ENCODE results near the gene SRGAP2C.
"Not testable (repeated sequence)": the region's sequence is repeated elsewhere in the genome, so short reads cannot be mapped to it uniquely, and the experiment has no call there.

Gene SRGAP2C

GRCh38 chr1:121315509-121315908, 130.7 kb downstream of the SRGAP2C start:
- not testable (repeated sequence) for H3K27ac ChIP-seq (ENCODE audit: low read depth, low read length); H3K4me1 ChIP-seq (ENCODE audit: control insufficient read depth, insufficient read depth, low read length); H3K4me3 ChIP-seq (ENCODE audit: low read length); H3K27me3 ChIP-seq (ENCODE audit: control insufficient read depth, insufficient read depth, low read length); H3K9ac ChIP-seq (ENCODE audit: low read length); H3K36me3 ChIP-seq (ENCODE audit: control insufficient read depth, insufficient read depth, low read length)

GRCh38 chr1:121316081-121316480, 131.3 kb downstream of the SRGAP2C start:
- not testable (repeated sequence) for H3K36me3 ChIP-seq (ENCODE audit: control insufficient read depth, insufficient read depth, low read length); H3K4me1 ChIP-seq (ENCODE audit: control insufficient read depth, insufficient read depth, low read length); H3K27me3 ChIP-seq (ENCODE audit: control insufficient read depth, insufficient read depth, low read length); H3K9ac ChIP-seq (ENCODE audit: low read length); H3K27ac ChIP-seq (ENCODE audit: low read depth, low read length); H3K4me3 ChIP-seq (ENCODE audit: low read length)

DNA sequence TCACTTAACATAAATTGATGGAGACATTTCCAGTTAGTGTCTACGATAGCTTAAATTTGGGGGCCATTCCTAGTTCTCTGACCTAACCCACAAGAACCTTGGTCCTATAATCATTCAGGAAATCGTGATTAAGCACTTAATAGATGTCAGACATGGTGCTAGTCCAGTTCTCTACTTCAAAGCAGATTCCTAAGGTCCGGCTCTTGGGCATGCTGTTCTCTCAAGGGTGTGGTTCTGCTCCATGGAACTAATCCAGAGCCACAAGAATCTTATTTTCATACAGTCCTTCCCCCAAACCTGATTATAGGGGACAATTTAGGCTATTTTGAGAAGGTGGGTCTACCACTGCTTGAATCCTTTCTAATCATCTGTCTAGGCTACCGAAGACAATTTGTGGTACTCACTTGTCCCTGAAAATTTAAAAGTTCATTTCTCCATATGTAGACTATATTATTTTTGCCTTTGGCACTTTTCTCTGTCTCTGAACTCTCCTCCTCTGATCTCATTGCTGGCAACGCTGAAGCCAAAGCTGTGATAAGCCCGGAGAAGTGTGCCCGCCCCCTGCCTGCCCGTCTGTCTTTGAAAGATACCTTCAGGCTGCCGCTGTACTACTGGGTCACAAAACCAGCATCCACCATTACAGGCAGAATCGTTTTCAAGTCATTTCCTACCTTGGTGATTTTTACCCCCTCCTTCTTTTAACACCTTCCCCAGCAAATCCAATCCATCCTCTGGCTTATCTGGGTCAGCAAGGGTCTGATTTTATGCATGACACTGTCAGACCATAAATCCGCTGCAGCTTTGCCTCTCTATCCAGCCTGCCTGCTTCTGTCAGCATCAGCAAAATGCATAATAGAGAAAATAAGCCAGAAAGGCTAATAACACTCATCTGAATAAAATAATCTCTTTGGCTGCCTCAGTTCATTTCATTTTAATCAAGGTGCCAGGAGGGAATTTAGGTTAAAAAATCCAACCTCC, 133.0 kb downstream of the SRGAP2C start:
- not testable (repeated sequence) for H3K9ac ChIP-seq (ENCODE audit: low read length); H3K27ac ChIP-seq (ENCODE audit: low read depth, low read length); H3K4me1 ChIP-seq (ENCODE audit: control insufficient read depth, insufficient read depth, low read length); H3K27me3 ChIP-seq (ENCODE audit: control insufficient read depth, insufficient read depth, low read length); H3K36me3 ChIP-seq (ENCODE audit: control insufficient read depth, insufficient read depth, low read length); H3K4me3 ChIP-seq (ENCODE audit: low read length)

DNA sequence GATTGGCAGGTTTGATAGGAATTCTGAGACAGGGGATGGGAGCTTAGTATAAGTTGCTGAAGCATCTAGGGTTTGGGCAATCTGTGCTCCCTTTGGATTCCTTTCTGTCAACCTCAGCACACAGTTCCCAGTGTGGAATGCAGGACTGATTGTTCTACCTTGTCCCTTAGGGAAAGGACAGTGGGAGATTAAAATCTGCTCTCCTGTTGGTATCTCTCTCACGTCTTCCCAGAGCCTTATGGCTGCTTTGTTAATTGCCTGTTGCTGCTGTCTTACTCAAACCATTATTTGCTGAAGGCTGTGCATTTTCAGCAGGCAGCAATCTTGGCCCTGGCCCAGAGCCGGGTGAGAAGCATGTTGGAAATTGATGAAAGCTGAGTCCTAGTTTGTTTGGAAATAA, 133.9 kb downstream of the SRGAP2C start:
- H3K4me3 ChIP-seq (ENCODE audit: low read length); H3K36me3 ChIP-seq (ENCODE audit: control insufficient read depth, insufficient read depth, low read length); H3K27ac ChIP-seq (ENCODE audit: low read depth, low read length); H3K4me1 ChIP-seq (ENCODE audit: control insufficient read depth, insufficient read depth, low read length); H3K9ac ChIP-seq (ENCODE audit: low read length); H3K27me3 ChIP-seq (ENCODE audit: control insufficient read depth, insufficient read depth, low read length): not testable (repeated sequence)

GRCh38 chr1:121321660-121322059, 136.9 kb downstream of the SRGAP2C start:
- H3K27me3 ChIP-seq (ENCODE audit: control insufficient read depth, insufficient read depth, low read length); H3K27ac ChIP-seq (ENCODE audit: low read depth, low read length); H3K36me3 ChIP-seq (ENCODE audit: control insufficient read depth, insufficient read depth, low read length); H3K4me1 ChIP-seq (ENCODE audit: control insufficient read depth, insufficient read depth, low read length); H3K9ac ChIP-seq (ENCODE audit: low read length); H3K4me3 ChIP-seq (ENCODE audit: low read length): not testable (repeated sequence)

DNA sequence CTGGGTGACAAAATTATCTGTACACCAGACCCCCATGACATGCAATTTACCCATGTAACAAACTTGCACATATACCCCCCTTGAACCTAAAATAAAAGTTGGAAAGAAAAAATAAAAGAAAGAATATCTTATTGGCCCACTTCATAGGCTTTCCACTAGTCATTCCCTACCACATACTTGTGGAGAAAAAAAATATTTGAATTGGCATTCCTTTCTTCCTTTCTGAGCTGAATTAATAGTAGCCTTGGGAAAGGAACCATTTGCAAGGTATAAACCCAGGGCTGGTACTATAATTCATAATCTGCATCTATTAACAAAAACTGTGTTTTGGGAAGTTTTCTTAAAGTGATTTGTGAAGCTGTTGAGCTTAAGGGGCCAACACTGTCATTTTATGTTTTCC, 140.0 kb downstream of the SRGAP2C start:
- H3K9ac ChIP-seq (ENCODE audit: low read length); H3K4me1 ChIP-seq (ENCODE audit: control insufficient read depth, insufficient read depth, low read length); H3K27ac ChIP-seq (ENCODE audit: low read depth, low read length); H3K36me3 ChIP-seq (ENCODE audit: control insufficient read depth, insufficient read depth, low read length); H3K27me3 ChIP-seq (ENCODE audit: control insufficient read depth, insufficient read depth, low read length); H3K4me3 ChIP-seq (ENCODE audit: low read length): not testable (repeated sequence)

DNA sequence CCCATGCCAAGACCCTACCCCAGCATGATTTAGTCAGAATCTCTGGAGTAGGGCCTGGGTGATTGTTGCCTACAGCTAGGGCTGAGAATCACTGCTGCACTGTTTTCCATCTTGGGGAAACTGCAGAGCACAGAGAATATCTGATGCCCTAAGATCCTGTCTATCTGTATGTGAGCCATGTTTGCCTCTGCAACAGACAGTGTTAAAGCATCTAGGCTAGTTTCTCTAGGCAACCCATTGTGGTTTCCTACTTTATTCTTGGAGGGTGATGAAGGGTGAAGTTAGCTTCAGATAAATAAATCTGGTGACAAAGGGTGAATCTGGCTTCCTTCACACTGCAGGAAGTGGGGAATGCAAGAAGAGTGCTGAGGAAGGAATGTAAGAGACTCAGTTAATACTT, 147.4 kb downstream of the SRGAP2C start:
- H3K9ac ChIP-seq (ENCODE audit: low read length); H3K4me3 ChIP-seq (ENCODE audit: low read length); H3K27ac ChIP-seq (ENCODE audit: low read depth, low read length); H3K4me1 ChIP-seq (ENCODE audit: control insufficient read depth, insufficient read depth, low read length); H3K27me3 ChIP-seq (ENCODE audit: control insufficient read depth, insufficient read depth, low read length); H3K36me3 ChIP-seq (ENCODE audit: control insufficient read depth, insufficient read depth, low read length): not testable (repeated sequence)

DNA sequence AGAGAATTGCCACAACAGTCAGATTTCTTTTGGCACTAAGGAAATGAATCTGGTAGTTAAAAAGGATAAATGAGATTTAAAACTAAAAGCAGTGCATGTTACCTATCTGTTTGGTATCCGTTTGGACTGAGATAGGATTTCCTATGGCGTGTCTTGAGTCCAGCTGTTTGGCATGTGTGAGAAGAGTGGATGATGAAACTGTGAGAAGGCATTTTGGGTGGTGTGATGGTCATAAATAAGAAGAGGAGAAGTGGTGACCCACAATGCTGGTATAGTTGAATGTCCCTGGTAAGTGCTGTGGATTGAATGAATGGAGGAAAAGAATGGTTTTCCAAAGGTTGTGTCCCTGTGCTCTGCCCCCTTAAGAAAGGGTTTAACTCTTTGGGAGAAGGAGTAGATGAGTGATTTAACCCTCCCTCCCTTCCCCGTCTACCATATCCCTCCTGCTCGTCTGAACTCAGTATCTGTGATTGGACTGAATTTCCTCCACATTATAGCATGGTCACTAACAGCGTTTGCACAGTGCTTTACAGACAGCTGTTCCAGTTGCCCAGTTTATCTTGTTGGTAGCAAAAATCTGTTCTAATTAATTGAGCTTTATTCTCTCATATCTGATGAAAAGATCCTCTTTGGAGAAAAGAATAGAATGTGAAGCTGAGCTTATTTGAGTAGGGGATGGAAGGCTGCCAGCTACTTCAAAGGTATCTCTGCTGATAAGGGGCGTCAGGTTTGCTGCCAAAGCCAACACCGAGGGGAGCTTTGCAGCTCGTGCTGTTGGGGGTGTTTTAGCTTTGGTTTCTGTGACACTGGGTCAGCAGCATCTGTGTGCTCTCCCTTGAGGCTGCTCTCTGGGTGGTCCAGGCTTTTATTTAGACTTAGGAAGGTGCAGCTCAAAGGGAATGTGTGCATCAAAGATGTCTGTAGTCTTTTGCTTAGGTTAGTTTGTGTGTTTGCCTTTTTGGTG, 148.1 kb downstream of the SRGAP2C start:
- H3K27ac ChIP-seq (ENCODE audit: low read depth, low read length); H3K4me1 ChIP-seq (ENCODE audit: control insufficient read depth, insufficient read depth, low read length); H3K36me3 ChIP-seq (ENCODE audit: control insufficient read depth, insufficient read depth, low read length); H3K9ac ChIP-seq (ENCODE audit: low read length); H3K4me3 ChIP-seq (ENCODE audit: low read length); H3K27me3 ChIP-seq (ENCODE audit: control insufficient read depth, insufficient read depth, low read length): not testable (repeated sequence)

DNA sequence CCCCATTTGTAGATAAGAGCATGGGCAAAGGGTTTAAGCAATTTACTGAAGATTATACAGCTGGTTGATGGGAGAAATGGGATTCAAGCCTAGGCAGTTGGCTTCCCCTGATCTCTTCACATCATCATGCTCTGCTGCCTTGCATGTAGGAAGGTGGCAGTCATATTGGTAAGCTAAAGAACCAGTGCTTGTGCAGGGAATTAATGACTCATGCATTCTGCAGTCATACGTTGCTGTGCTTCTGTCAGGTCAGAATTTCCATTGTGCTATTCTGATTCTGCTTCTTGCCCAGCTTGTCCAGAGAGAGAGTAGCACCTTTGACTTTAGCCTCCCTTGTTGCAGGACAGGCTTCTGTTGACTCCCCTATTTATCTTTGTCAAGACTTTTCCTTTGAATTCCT, 153.2 kb downstream of the SRGAP2C start:
- not testable (repeated sequence) for H3K4me3 ChIP-seq (ENCODE audit: low read length); H3K9ac ChIP-seq (ENCODE audit: low read length); H3K27me3 ChIP-seq (ENCODE audit: control insufficient read depth, insufficient read depth, low read length); H3K27ac ChIP-seq (ENCODE audit: low read depth, low read length); H3K36me3 ChIP-seq (ENCODE audit: control insufficient read depth, insufficient read depth, low read length); H3K4me1 ChIP-seq (ENCODE audit: control insufficient read depth, insufficient read depth, low read length)

GRCh38 chr1:121339611-121340010, 154.8 kb downstream of the SRGAP2C start:
- H3K27ac ChIP-seq (ENCODE audit: low read depth, low read length); H3K4me3 ChIP-seq (ENCODE audit: low read length): not testable (repeated sequence)

DNA sequence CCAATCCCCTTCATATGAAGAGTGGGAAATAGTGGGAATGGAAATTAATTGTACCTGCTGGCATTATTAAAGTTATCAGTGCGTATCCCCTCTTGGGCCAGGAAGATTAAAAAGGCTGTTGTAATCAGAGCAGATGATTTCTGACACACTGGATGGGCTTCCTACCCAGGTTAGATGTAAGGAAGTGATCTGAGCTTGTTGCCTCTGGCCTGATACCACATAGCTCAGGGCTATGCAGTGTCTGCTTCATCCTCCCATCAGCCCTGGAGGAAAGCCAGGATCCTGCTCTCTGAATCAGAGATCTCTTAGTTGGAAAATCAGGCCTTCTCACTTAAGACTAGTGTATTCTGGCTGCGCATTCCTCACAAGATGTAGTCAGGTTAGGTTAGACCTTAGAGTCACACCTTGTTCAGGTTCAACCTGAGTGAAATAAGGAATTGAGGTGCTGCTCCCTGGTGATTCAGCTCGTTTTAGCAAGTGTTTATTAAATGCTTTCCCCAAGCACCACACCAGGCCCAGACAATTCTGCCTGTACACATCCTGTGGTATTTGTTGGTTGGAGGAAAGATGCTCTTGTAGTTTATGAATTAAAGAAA, 158.6 kb downstream of the SRGAP2C start:
- H3K27ac ChIP-seq (ENCODE audit: low read depth, low read length); H3K27me3 ChIP-seq (ENCODE audit: control insufficient read depth, insufficient read depth, low read length); H3K4me3 ChIP-seq (ENCODE audit: low read length); H3K36me3 ChIP-seq (ENCODE audit: control insufficient read depth, insufficient read depth, low read length); H3K9ac ChIP-seq (ENCODE audit: low read length); H3K4me1 ChIP-seq (ENCODE audit: control insufficient read depth, insufficient read depth, low read length): not testable (repeated sequence)

More at GRCh38 chr1:121339611-121340010, 154.8 kb downstream of the SRGAP2C start:
- not testable (repeated sequence) for H3K4me1 ChIP-seq (ENCODE audit: control insufficient read depth, insufficient read depth, low read length); H3K27me3 ChIP-seq (ENCODE audit: control insufficient read depth, insufficient read depth, low read length); H3K36me3 ChIP-seq (ENCODE audit: control insufficient read depth, insufficient read depth, low read length); H3K9ac ChIP-seq (ENCODE audit: low read length)

- H3K9ac ChIP-seq (ENCODE audit: low read length); H3K27me3 ChIP-seq (ENCODE audit: control insufficient read depth, insufficient read depth, low read length); H3K36me3 ChIP-seq (ENCODE audit: control insufficient read depth, insufficient read depth, low read length); H3K4me3 ChIP-seq (ENCODE audit: low read length); H3K27ac ChIP-seq (ENCODE audit: low read depth, low read length); H3K4me1 ChIP-seq (ENCODE audit: control insufficient read depth, insufficient read depth, low read length): not testable (repeated sequence)
Observed at GRCh38 chr1:121344355-121344754, 159.6 kb downstream of the SRGAP2C start.
